ENCODE results near the gene ITGB1BP2.
"Not testable (repeated sequence)": the region's sequence is repeated elsewhere in the genome, so short reads cannot be mapped to it uniquely, and the experiment has no call there.

Gene ITGB1BP2

GRCh38 chrX:71302461-71303213 is 1.1 kb downstream of the ITGB1BP2 start:
- no peak for DNase-seq

DNA sequence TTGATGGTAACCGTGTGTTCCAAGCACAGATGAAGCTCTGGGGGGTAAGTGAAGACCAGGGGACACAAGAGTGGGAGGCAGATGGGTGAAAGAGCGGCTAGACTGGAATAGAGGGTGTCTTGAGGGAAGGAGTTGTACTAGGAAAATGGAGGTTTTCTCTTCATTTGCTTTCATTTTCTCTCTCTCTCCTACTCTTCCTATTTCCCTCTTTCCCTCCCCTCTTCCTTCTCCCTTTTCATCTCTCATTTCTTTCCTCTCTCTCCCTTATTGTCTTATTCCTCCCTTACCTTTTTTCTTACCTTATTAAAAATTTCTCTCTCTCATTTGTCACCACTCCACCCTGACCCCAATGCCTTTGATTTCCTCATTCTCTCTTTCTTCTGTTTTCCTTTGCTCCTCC is 3.0 kb downstream of the ITGB1BP2 start:
- no peak for DNase-seq

GRCh38 chrX:71315917-71316316 is 14.4 kb downstream of the ITGB1BP2 start:
- no peak for DNase-seq

DNA sequence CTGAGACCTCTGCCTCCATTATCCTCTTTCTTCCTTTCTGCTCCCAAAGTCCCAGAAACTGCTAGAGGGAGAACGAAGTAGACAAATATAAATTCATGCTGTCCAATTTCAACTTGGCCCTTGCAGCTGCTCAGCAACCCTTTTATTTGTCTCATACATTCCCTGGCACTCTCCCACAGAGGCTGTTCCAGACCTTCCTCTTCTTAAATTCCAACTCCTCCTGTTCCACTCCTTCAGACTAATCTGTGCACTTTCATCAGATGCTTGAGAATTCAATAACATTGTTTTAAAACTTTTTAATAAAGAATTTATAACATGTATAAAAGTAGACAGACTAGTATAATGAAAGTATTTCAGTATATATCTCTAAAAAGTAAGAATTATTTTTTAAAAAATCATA is 15.4 kb downstream of the ITGB1BP2 start:
- DNase-seq = not testable (repeated sequence)

DNA sequence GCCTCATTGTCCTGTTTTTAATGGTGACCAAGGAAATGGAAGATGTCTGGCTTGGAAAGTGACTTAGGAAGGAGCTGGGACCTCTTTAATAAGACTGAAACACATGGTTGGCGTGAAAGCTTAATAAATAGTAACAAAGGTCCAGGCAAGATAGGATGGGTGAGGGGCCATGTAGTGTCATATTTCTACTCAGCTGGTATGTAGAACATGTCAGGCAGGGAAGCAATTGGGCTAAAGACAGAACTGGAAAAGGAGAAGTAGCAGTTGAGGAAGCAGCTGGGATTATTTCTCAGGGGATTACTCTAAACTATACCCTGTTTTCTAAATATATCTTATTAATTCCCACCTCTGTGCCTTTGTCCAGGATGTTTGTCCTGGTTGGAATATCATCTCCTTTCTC is 18.6 kb downstream of the ITGB1BP2 start:
- no peak for DNase-seq

DNA sequence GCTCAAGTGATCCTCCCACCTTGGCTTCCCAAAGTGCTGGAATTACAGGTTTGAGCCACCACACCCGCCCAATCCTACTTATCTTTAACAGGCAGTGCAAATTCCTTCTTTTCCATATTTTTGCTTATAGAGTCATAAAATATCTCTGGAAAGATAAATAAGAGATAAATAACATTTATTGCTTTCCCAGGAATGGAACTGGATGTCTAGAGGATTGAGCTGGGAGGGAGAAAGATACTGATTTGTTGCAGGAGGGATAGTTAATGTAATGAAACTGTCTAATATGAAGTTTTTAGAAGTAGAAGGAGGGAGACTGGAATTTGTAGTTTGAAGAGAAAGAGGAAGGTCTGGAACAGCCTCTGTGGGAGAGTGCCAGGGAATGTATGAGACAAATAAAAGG is 20.2 kb downstream of the ITGB1BP2 start:
- DNase-seq = no peak

GRCh38 chrX:71324452-71324851 is 22.9 kb downstream of the ITGB1BP2 start:
- not testable (repeated sequence) for DNase-seq

DNA sequence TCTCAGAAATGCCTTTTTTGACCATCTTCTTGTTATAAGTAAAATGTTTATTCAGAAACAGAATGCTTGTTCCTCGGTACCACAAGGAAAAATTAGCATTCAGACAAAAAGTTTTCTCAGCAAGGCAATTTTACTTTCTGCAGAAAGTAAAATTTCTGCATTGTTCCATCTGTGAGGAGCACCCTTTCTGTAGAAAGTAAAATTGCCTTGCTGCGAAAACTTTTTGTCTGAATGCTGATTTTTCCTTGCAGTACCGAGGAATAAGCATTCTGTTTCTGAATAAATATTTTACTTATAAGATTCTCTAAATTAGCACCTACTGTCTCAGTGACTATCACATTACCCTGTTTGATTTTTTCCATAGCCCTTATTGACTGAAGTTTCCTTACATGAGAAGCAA is 24.8 kb downstream of the ITGB1BP2 start:
- no peak for DNase-seq

DNA sequence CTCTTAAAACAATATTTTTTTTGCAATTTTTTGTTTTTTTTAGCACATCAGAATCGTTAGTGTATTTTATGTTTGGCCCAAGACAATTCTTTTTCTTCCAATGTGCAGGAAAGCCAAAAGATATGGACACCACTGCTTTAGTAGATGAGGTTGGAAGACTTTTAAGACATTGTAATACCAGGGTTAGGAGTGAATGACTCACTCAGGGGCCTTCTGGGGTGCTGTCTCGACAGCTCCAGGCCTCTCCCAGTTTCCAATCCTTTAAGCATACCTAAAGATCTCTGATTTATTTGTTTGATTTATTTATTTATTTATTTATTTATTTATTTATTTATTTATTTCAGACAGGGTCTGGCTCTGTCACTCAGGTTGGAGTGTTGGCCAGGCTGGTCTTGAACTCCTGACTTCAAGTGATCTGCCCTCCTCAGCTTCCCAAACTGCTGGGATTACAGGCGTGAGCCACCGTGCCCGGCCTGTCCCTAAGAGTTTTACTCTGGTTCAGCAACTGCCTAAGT is 47.7 kb downstream of the ITGB1BP2 start:
- not testable (repeated sequence) for DNase-seq

DNA sequence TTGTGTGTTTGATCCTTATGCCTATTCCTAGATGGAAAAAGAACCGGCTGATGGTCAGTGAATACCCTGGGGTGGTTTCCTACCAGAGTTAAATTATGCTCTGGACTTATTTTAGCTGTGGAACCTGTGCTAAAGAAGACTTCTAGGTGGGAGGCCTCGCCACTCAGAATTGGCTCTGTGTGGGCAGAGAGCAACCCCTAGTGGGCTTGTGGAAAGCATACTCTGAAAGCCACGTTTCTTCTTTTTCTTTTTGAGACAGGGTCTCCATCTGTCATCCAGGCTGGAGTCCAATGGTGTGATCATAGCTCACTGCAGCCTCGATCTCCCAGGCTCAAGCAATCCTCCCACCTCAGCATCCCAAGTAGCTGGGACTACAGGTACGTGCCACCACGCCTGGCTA is 48.3 kb downstream of the ITGB1BP2 start:
- DNase-seq = not testable (repeated sequence)

GRCh38 chrX:71352439-71352838 is 50.9 kb downstream of the ITGB1BP2 start:
- DNase-seq = not testable (repeated sequence)

Measured in stimulated activated CD4-positive, alpha-beta T cell treated with anti-CD3 and anti-CD28 coated beads, Interleukin-2, amount 100 ng/mL, for 48 hours (primary cell).